Ovary (tissue), 9 donors: Measurements from ENCODE around the gene DPEP1. TPM values are rescaled to one million over a fixed set of nuclear protein-coding genes. Genes with fewer than 3 reads are reported as not detected.

Experiments
- DNase-seq, 5 donors: peaks; one replicate each; pipeline ENCODE4 v3.0.0-alpha.2; 2019 to 2020
- H3K27ac ChIP-seq, 2 donors: fragments of 200-600 bp; one replicate each; pipeline versions ENCODE4 v1.5.1 to v1.8.0; 2019 to 2022
- H3K27me3 ChIP-seq: fragments of 200-600 bp; one replicate; pipeline ENCODE4 v1.8.0; 2022
- H3K36me3 ChIP-seq: fragments of 200-600 bp; sonication (generic); one replicate; pipeline ENCODE4 v1.5.1; 2019
- H3K4me1 ChIP-seq: one replicate; pipeline ENCODE4 v1.8.1; 2013; ENCODE audit warnings: mild to moderate bottlenecking, moderate library complexity; ENCODE audit not compliant: insufficient read depth
- H3K4me3 ChIP-seq: fragments of 200-600 bp; sonication (generic); one replicate; pipeline ENCODE4 v1.5.1; 2017
- H3K9me3 ChIP-seq, 2 donors: fragments of 200-600 bp in 1 of 2; sonication (generic) in 1 of 2; one replicate each; pipeline versions ENCODE4 v1.5.1 to v1.8.1; 2013 to 2019; ENCODE audit warnings: mild to moderate bottlenecking in 1 of 2, moderate library complexity in 1 of 2
- CTCF ChIP-seq, 3 donors: fragments of 450-650 bp in 2 of 3; fragments of 200-600 bp in 1 of 3; IDR thresholded peaks; one replicate each; pipeline versions ENCODE4 v1.5.1 to v1.8.0; 2016 to 2022; ENCODE audit warnings: antibody characterized with exemption in 3 of 3, mild to moderate bottlenecking in 1 of 3
- EP300 ChIP-seq: sonication (generic); formaldehyde crosslinking; IDR thresholded peaks from one replicate; pipeline ENCODE4 v1.6.1; 2017; ENCODE audit warnings: antibody characterized with exemption
- POLR2A ChIP-seq: fragments of 450-650 bp; IDR thresholded peaks from one replicate; pipeline ENCODE4 v1.6.1; 2017; ENCODE audit warnings: antibody characterized with exemption, mild to moderate bottlenecking, moderate library complexity
- WGBS, 3 donors: extraction: QIAGEN DNeasy Blood & Tissue Kit in 1 of 3; methylation state at CpG; one replicate each; pipeline versions ENCODE4 v1.1.5 to v1.1.7; 2013 to 2017; 5-methylcytosine and 5-hydroxymethylcytosine counted together
- intact Hi-C, 4 donors: fragments of 100-400 bp; cut with DNase I; formaldehyde crosslinking; loops; one replicate each; pipeline versions ENCODE4 v1.11.0 to v1.15.1; 2022 to 2023
- polyA plus RNA-seq, 2 donors: library from polyadenylated mRNA; stranded (reverse); fragments of 200-250 nt in 1 of 2; fragments of 350-450 nt in 1 of 2; fragmentation: Illumina TruSeq in 1 of 2; extraction: RNeasy Lipid Tissue Mini Kit (QIAGEN cat#74804) in 1 of 2; gene quantifications; one replicate each; pipeline ENCODE4 v1.2.3, GENCODE V29; 2013 to 2014
- total RNA-seq, 7 donors: library from RNA; depleted of rRNA in 2 of 7; stranded (reverse); fragments of >200 nt in 2 of 7; fragmentation: NEBNext Ultra II Directional in 3 of 7; extraction: Animal tissue kit (Norgen Biotek cat#: 25700) in 3 of 7; gene quantifications; one replicate each; pipeline versions ENCODE4 v1.1.0 to v1.2.4, GENCODE V29; 2016 to 2023
- donor health status: DM: no; HTN: no; CAD: no; lungs with moderate emphysema.
- donor health status: DM: no; HTN: no; CAD: no.
- donor health status: Bipolar disorder and iron deficiency.
- donor health status: DM: yes; HTN: yes; CAD: no.
- donor health status: DM: no; HTN: no; CAD: no.
- donor health status: DM: yes; HTN: yes; CAD: no.

DPEP1 gene
- total and polyA plus RNA-seq, 9 donors, result 0.30 to 5.7 (median 1.3) TPM; not detected in 1

DNA sequence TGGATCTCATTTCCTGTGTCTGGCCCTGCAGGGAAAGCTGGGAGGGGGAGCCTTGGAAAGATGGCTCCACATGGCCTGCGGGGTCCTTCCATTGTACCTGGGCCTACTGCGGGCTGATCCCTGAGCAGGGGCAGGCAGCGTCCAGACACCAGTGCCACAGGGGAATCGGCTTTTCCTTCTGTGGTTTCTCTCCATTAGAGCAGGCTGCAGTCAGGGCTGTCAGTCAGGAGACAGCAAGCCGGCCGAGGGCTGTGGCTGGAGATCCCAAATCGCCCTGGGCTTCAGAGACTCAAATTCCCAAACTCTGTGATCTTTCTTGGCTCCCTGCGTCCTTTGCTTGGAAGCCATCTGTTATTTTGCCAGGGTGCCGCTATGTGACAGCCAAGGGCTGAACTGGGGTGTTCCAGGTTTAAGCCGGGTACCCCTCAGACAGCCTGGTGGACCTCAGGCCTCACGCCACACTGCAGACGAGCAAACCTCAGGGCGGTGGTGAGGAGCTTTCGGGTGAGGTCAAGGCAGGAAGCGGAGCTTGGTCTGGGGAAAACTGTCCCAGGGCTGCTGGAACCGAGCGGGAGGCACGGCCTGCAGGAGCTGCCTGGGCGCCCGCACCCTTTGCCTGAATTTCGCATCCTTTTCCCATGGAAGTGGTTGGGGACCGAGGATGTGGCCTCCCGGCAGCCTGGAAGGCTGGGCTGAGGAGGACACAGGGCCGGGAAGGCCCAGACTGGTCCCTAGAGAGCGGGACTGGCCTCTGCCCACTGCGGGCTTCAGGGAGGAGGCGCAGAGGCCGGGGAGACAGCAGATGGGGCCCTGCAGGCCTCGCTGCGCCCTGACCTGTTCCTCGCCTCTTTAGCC is 39.4 kb upstream of the DPEP1 start:
- Histone ChIP-seq H3K4me3 (no peak overlapping the region), H3K27ac (no peak overlapping the region), H3K36me3 (no peaks in the 10 kb centered on the region), H3K4me1 (peaks cover 2% of the 10 kb centered on the region), H3K9me3 (no peaks in the 10 kb centered on the region), H3K27me3 (no peaks in the 10 kb centered on the region)
- no peak for DNase-seq
- WGBS, 3 donors, result 65 to 70% (median 67%) methylated on average over 24 to 31 of the region's 31 CpGs
- intact Hi-C loops, result no loop called here
- TF ChIP-seq EP300 (no peak), CTCF (IDR thresholded peaks at IDR 0.05) (no peak), POLR2A (no peak)

GRCh38 chr16:89574681-89575246 is 38.7 kb upstream of the DPEP1 start:
- 2 to 4% (median 3%) methylated on average over 36 to 55 of the region's 55 CpGs for WGBS, 3 donors
- DNase-seq, result peak in 1 of 5 donors; percentile 56
- Histone ChIP-seq H3K36me3 (no peaks in the 10 kb centered on the region), H3K27ac (no peak overlapping the region), H3K4me1 (peaks cover 2% of the 10 kb centered on the region), H3K27me3 (no peaks in the 10 kb centered on the region), H3K9me3 (no peaks in the 10 kb centered on the region), H3K4me3 (no peak overlapping the region)
- TF ChIP-seq CTCF (IDR thresholded peaks at IDR 0.05), result peak in 1 of 3 donors; percentile 14
- TF ChIP-seq EP300, result no peak
- intact Hi-C loops, result no loop called here

DNA sequence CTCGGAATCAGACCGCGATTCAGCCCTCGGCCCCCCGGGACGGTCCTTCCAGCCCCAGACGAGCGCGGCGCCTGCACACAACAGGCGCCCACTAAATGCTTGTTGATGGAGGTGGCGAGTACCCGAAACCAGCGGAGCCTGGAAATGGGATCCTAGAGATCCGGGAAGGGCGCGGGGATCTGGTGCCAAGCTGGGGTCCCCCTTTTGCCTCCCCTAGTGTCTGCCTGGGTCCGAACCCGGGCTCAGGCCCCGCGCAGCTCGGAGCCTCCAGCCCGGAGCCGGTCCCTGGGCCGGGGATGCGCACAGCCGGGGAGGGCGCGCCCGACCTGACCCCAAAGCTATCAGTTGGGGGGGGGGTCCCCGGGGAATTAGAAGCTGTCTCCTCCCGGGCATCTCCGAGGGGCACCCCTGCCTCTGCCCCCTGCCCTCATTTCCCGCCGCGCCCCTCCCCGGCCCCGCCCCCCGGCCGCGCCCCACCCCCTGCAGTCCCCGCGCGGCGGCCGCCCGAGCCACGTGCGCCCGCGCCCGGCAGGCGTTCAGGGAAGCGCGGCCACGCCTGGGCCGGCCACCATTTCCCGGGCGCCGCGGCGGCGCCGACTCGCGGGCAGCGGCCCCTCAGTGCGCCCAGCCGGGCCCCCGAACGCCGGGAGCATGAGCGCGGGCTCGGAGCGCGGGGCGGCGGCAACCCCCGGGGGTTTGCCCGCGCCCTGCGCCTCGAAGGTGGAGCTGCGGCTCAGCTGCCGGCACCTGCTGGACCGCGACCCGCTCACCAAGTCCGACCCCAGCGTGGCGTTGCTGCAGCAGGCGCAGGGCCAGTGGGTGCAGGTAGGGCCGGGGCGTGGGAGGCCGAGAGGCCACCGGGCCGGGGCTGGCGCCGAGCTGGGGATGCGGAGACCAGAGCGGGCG is 37.9 kb upstream of the DPEP1 start, which contains the start of gene CPNE7:
CPNE7 (plus strand) TSS at position 512 of the 906 bp plus-strand sequence; CDS start at position 652, 140 bp downstream.
- Histone ChIP-seq H3K4me3 (no peak within 1 kb of the TSS), H3K9me3 (no peaks in the 10 kb centered on the region), H3K4me1 (peaks cover 2% of the 10 kb centered on the region), H3K27ac (no peak within 1 kb of the TSS), H3K27me3 (no peaks in the 10 kb centered on the region), H3K36me3 (no peaks in the 10 kb centered on the region)
- TF ChIP-seq CTCF (IDR thresholded peaks at IDR 0.05) (no peak), EP300 (no peak), POLR2A (no peak)
- no peak for DNase-seq
- intact Hi-C loops, result no loop called here
- 0 to 1% (median 1%) methylated on average over 34 to 103 of the region's 103 CpGs for WGBS, 3 donors
